Keratinocyte (primary cell): Measurements from ENCODE around the gene SEPTIN5.

Experiments used
- CTCF ChIP-seq, 3 experiments: IDR thresholded peaks in 1 of 3; conservative IDR thresholded peaks in 1 of 3; optimal IDR thresholded peaks in 1 of 3; 2 replicates in 2 of 3; 3 replicates in 1 of 3; pipeline versions ENCODE3 to v1.5.1; 2011; ENCODE audit warnings: low read length in 3 of 3, mild to moderate bottlenecking in 3 of 3, moderate library complexity in 2 of 3, control low read depth in 1 of 3, inconsistent platforms in 1 of 3; ENCODE audit not compliant: insufficient read depth in 2 of 3; ENCODE audit errors: extremely low read depth in 1 of 3
- EZH2 ChIP-seq: IDR thresholded peaks from one replicate; pipeline ENCODE4 v1.6.1; 2012; ENCODE audit warnings: inconsistent platforms, mild to moderate bottlenecking, low read length, moderate library complexity

DNA sequence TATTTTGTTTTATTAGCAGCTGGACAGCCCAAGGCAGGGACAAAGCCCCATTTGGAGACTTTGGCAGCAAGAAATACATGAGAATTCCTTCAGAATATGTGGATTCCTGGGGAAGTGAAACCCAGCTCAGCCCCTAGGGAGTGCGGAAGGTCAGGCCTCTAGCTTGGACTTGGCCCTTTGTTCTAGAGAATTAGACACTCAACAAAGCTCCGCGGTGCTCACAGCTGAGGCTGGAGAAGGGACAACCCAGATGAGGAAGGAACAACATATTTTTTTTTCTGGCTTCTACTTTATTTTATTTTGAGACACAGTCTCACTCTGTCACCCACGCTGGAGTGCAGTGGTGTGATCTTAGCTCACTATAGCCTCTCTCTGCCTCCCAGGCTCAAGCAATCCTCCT is 44.7 kb upstream of the SEPTIN5 start:
- TF ChIP-seq CTCF (optimal IDR thresholded peaks at IDR 0.05 in 1 of 3, IDR thresholded peaks at IDR 0.05 in 1 of 3, conservative IDR thresholded peaks at IDR 0.05 in 1 of 3; ENCODE audit: extremely low read depth in 1 of 3, insufficient read depth in 2 of 3, low read length in 3 of 3) = no peak
- TF ChIP-seq EZH2 = no peak
